WTC11 (cell line): ENCODE results near the gene RXRB. TPM values are rescaled to one million over a fixed set of nuclear protein-coding genes. Genes with fewer than 3 reads are reported as not detected.

ENCODE experiments used
- ATAC-seq: fragments of 200-7000 bp; cut with Tn5 transposase; 2 replicates; pipeline ENCODE4 v1.10.0; 2021; ENCODE audit warnings: mild to moderate bottlenecking, moderate library complexity
- CTCF ChIA-PET: fragments of 300-600 bp; sonication (Branson Sonifier 250); formaldehyde crosslinking; loops from one replicate; lab custom pipeline; 2021; ENCODE audit warnings: antibody characterized with exemption; lab: Charles Lee
- POLR2A ChIA-PET: fragments of 350-600 bp; sonication (Branson Sonifier 250); formaldehyde crosslinking; loops from one replicate; lab custom pipeline; 2021; ENCODE audit warnings: antibody characterized with exemption; lab: Charles Lee
- DNase-seq: peaks from one replicate; pipeline ENCODE4 v3.0.0; 2021; ENCODE audit warnings: low spot score
- H3K27ac Mint-ChIP-seq: 2 replicates; pipeline ENCODE4 v1.8.0; 2021; ENCODE audit warnings: mixed read lengths
- H3K27me3 Mint-ChIP-seq: 2 replicates; pipeline ENCODE4 v1.8.0; 2021; ENCODE audit warnings: low read depth, mild to moderate bottlenecking, moderate library complexity, mixed read lengths
- H3K36me3 Mint-ChIP-seq: 2 replicates; pipeline ENCODE4 v1.8.0; 2021; ENCODE audit warnings: mixed read lengths
- H3K4me1 Mint-ChIP-seq: 2 replicates; pipeline ENCODE4 v1.8.0; 2022; ENCODE audit warnings: mixed read lengths
- H3K4me3 Mint-ChIP-seq: 2 replicates; pipeline ENCODE4 v1.8.0; 2021; ENCODE audit warnings: mild to moderate bottlenecking, moderate library complexity, mixed read lengths
- H3K9me3 Mint-ChIP-seq: 2 replicates; pipeline ENCODE4 v1.8.0; 2021; ENCODE audit warnings: mixed read lengths
- ATF2 ChIP-seq: sonication (generic); formaldehyde crosslinking; IDR thresholded peaks from 2 replicates; pipeline ENCODE4 v1.8.1; 2022; ENCODE audit warnings: low read depth, missing genetic modification reagents, borderline replicate concordance
- CREB1 ChIP-seq: sonication (generic); formaldehyde crosslinking; IDR thresholded peaks from 2 replicates; pipeline ENCODE4 v1.8.0; 2023; ENCODE audit warnings: mild to moderate bottlenecking, missing genetic modification reagents
- CREM ChIP-seq: sonication (generic); formaldehyde crosslinking; IDR thresholded peaks from 2 replicates; pipeline ENCODE4 v1.8.1; 2022; ENCODE audit warnings: mild to moderate bottlenecking, missing genetic modification reagents, moderate library complexity
- ELF4 ChIP-seq: sonication (generic); formaldehyde crosslinking; IDR thresholded peaks from 2 replicates; pipeline ENCODE4 v1.8.1; 2022; ENCODE audit warnings: low read depth, mild to moderate bottlenecking, moderate library complexity, missing genetic modification reagents
- ETV6 ChIP-seq: sonication (generic); formaldehyde crosslinking; IDR thresholded peaks from 2 replicates; pipeline ENCODE4 v1.8.1; 2022; ENCODE audit warnings: mild to moderate bottlenecking, missing genetic modification reagents
- FOXP1 ChIP-seq: sonication (generic); formaldehyde crosslinking; IDR thresholded peaks from 2 replicates; pipeline ENCODE4 v1.8.0; 2022; ENCODE audit warnings: missing genetic modification reagents, mild to moderate bottlenecking, moderate library complexity, borderline replicate concordance
- FOXP4 ChIP-seq: sonication (generic); formaldehyde crosslinking; IDR thresholded peaks from 2 replicates; pipeline ENCODE4 v1.8.0; 2022; ENCODE audit warnings: mild to moderate bottlenecking, missing genetic modification reagents
- GABPB1 ChIP-seq: sonication (generic); formaldehyde crosslinking; IDR thresholded peaks from 2 replicates; pipeline ENCODE4 v1.8.1; 2023; ENCODE audit warnings: mild to moderate bottlenecking, missing genetic modification reagents
- GRHL2 ChIP-seq: fragments of 250-450 bp; sonication (Bioruptor Pico); IDR thresholded peaks from 2 replicates; pipeline ENCODE4 v1.8.0; 2022; ENCODE audit warnings: mild to moderate bottlenecking, moderate library complexity; ENCODE audit not compliant: insufficient replicate concordance, severe bottlenecking
- GTF2I ChIP-seq: fragments of 250-450 bp; sonication (Bioruptor Pico); conservative IDR thresholded peaks from 2 replicates; pipeline ENCODE4 v1.4.0; 2021; ENCODE audit warnings: mild to moderate bottlenecking
- IRF2 ChIP-seq: sonication (generic); formaldehyde crosslinking; IDR thresholded peaks from 2 replicates; pipeline ENCODE4 v1.8.0; 2022; ENCODE audit warnings: low read depth, missing genetic modification reagents, borderline replicate concordance
- SMAD4 ChIP-seq: sonication (generic); formaldehyde crosslinking; IDR thresholded peaks from 2 replicates; pipeline ENCODE4 v1.8.0; 2022; ENCODE audit warnings: mild to moderate bottlenecking, missing genetic modification reagents
- STAT6 ChIP-seq: sonication (generic); formaldehyde crosslinking; conservative IDR thresholded peaks from 2 replicates; pipeline ENCODE4 v1.8.1; 2023; ENCODE audit warnings: mild to moderate bottlenecking, low read depth, missing genetic modification reagents, moderate library complexity
- TEAD1 ChIP-seq: sonication (generic); formaldehyde crosslinking; IDR thresholded peaks from 2 replicates; pipeline ENCODE4 v1.8.0; 2022; ENCODE audit warnings: mild to moderate bottlenecking, missing genetic modification reagents
- TEAD4 ChIP-seq: sonication (generic); formaldehyde crosslinking; IDR thresholded peaks from 2 replicates; pipeline ENCODE4 v1.8.0; 2022; ENCODE audit warnings: mild to moderate bottlenecking, missing genetic modification reagents
- ZBTB43 ChIP-seq: sonication (generic); formaldehyde crosslinking; IDR thresholded peaks from 2 replicates; pipeline ENCODE4 v1.8.1; 2023; ENCODE audit warnings: mild to moderate bottlenecking, missing genetic modification reagents
- ZNF138 ChIP-seq: sonication (generic); formaldehyde crosslinking; conservative IDR thresholded peaks from 2 replicates; pipeline ENCODE4 v1.8.1; 2022; ENCODE audit warnings: mild to moderate bottlenecking, moderate library complexity, missing genetic modification reagents
- ZNF232 ChIP-seq: sonication (generic); formaldehyde crosslinking; IDR thresholded peaks from 2 replicates; pipeline ENCODE4 v1.8.0; 2022; ENCODE audit warnings: mild to moderate bottlenecking, missing genetic modification reagents
- ZNF281 ChIP-seq: sonication (generic); formaldehyde crosslinking; IDR thresholded peaks from 2 replicates; pipeline ENCODE4 v1.8.0; 2023; ENCODE audit warnings: mild to moderate bottlenecking, missing genetic modification reagents
- ZNF423 ChIP-seq: fragments of 250-450 bp; sonication (Bioruptor Pico); IDR thresholded peaks from 2 replicates; pipeline ENCODE4 v2.1.2; 2022; ENCODE audit warnings: mild to moderate bottlenecking, moderate library complexity
- ZNF671 ChIP-seq: fragments of 250-450 bp; sonication (Bioruptor Pico); IDR thresholded peaks from 2 replicates; pipeline ENCODE4 v1.8.0; 2021; ENCODE audit warnings: mild to moderate bottlenecking
- total RNA-seq: library from RNA; stranded (reverse); gene quantifications from 3 replicates; pipeline ENCODE4 v1.2.3, GENCODE V29; 2021

RXRB gene
- total RNA-seq, 1 experiment from 2014 or later, result 24.5 TPM

- no peak for TF ChIP-seq FOXP4
These were observed 43.5 kb downstream of the RXRB start (continued) for GRCh38 chr6:33156964-33157363.

- ATAC-seq, result no peak
- H3K9me3 Mint-ChIP-seq, result peaks cover 12% of the 10 kb centered on the region
- TF ChIP-seq ZNF281 (CRISPR knock-in tag), result no peak
- no peak for TF ChIP-seq CREB1 (CRISPR knock-in tag)
- no peak for TF ChIP-seq IRF2 (CRISPR knock-in tag)
- no peak for TF ChIP-seq SMAD4 (CRISPR knock-in tag)
- no peak for TF ChIP-seq GABPB1
- TF ChIP-seq ZNF138 (CRISPR knock-in tag), result no peak
- TF ChIP-seq ZNF423 (CRISPR knock-in tag), result no peak
- TF ChIP-seq ZBTB43, result no peak
- TF ChIP-seq GRHL2 (CRISPR knock-in tag), result no peak
- no peak for TF ChIP-seq ATF2 (CRISPR knock-in tag)
- TF ChIP-seq ZNF671 (CRISPR knock-in tag), result no peak
- CTCF ChIA-PET, result interaction anchor here (0.6 to 2.0 kb wide), 4 partner anchors 13 to 92 kb away, joined by 3 to 7 read pairs (median 4); partner anchors contain the start of gene HSD17B8
- POLR2A ChIA-PET, result interaction anchor here (0.6 kb wide), 1 partner anchor 178 kb away, joined by 3 read pairs; no protein-coding TSS in a partner anchor
- peaks cover 12% of the 10 kb centered on the region for H3K36me3 Mint-ChIP-seq
- DNase-seq, result no peak
- H3K27ac Mint-ChIP-seq, result no peak overlapping the region
- H3K4me3 Mint-ChIP-seq, result no peak overlapping the region
- peaks cover 20% of the 10 kb centered on the region for H3K27me3 Mint-ChIP-seq
- H3K4me1 Mint-ChIP-seq, result peaks cover 11% of the 10 kb centered on the region
These were observed 43.9 kb downstream of the RXRB start for GRCh38 chr6:33156561-33156960.

GRCh38 chr6:33154349-33154748 is 46.1 kb downstream of the RXRB start:
- peaks cover 13% of the 10 kb centered on the region for H3K9me3 Mint-ChIP-seq
- peaks cover 12% of the 10 kb centered on the region for H3K36me3 Mint-ChIP-seq
- H3K4me1 Mint-ChIP-seq, result 0 out of 2 replicates have a peak, but pooled peaks cover 2% of the 10 kb centered on the region
- H3K27ac Mint-ChIP-seq, result no peak overlapping the region
- no peak overlapping the region for H3K4me3 Mint-ChIP-seq
- no peak for DNase-seq
- H3K27me3 Mint-ChIP-seq, result peaks cover 13% of the 10 kb centered on the region
- ATAC-seq, result no peak
- POLR2A ChIA-PET, result no interaction called here
- CTCF ChIA-PET, result interaction anchor here (0.9 to 1.8 kb wide), 4 partner anchors 11 to 30 kb away, joined by 4 to 11 read pairs (median 4); no protein-coding TSS in a partner anchor
- no peak for TF ChIP-seq TEAD1
- no peak for TF ChIP-seq ELF4
- no peak for TF ChIP-seq STAT6 (CRISPR knock-in tag)
- no peak for TF ChIP-seq TEAD4
- TF ChIP-seq CREM (CRISPR knock-in tag), result no peak
- TF ChIP-seq FOXP1 (CRISPR knock-in tag), result no peak
- TF ChIP-seq ETV6, result no peak
- TF ChIP-seq ATF2 (CRISPR knock-in tag), result no peak
- no peak for TF ChIP-seq ZNF671 (CRISPR knock-in tag)
- no peak for TF ChIP-seq GTF2I
- no peak for TF ChIP-seq ZNF232 (CRISPR knock-in tag)
